Measurements from ENCODE around the gene UBA1.

DNA sequence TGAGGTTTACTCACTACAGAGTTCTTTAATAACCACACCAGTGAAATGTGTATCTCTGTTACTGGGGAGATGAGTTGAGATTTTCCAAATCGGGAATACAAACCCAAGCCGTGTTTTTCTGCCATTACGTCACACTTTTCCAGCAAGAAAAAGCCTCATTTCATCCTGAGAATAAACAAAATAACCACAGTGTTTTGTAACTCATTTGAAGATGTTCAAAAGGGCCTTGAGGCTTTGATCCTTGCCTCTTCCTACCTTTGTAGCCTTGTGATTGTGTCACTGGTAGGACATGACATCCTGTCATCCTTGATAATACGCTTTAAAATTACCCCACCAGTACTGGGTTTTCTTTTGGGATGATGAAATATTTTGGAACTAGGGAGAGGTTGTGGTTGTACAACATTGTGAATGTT, 42.1 kb downstream of the UBA1 start:
- TF ChIP-seq POLR2A (IDR thresholded peaks at IDR 0.05; ENCODE audit: low read length) (no peak), PHF8 (IDR thresholded peaks at IDR 0.05; ENCODE audit: borderline replicate concordance, low read depth) (no peak)
- TF ChIP-seq, protein P1, sequence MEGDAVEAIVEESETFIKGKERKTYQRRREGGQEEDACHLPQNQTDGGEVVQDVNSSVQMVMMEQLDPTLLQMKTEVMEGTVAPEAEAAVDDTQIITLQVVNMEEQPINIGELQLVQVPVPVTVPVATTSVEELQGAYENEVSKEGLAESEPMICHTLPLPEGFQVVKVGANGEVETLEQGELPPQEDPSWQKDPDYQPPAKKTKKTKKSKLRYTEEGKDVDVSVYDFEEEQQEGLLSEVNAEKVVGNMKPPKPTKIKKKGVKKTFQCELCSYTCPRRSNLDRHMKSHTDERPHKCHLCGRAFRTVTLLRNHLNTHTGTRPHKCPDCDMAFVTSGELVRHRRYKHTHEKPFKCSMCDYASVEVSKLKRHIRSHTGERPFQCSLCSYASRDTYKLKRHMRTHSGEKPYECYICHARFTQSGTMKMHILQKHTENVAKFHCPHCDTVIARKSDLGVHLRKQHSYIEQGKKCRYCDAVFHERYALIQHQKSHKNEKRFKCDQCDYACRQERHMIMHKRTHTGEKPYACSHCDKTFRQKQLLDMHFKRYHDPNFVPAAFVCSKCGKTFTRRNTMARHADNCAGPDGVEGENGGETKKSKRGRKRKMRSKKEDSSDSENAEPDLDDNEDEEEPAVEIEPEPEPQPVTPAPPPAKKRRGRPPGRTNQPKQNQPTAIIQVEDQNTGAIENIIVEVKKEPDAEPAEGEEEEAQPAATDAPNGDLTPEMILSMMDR (IDR thresholded peaks at IDR 0.05): no peak

All from A549 (cell line).